Measurements from ENCODE around the gene ZFY. TPM values are rescaled to one million over a fixed set of nuclear protein-coding genes. Genes with fewer than 3 reads are reported as not detected.

ZFY gene
- total RNA-seq, 2 experiments from 2014 or later, result 12.7 to 14.7 TPM

DNA sequence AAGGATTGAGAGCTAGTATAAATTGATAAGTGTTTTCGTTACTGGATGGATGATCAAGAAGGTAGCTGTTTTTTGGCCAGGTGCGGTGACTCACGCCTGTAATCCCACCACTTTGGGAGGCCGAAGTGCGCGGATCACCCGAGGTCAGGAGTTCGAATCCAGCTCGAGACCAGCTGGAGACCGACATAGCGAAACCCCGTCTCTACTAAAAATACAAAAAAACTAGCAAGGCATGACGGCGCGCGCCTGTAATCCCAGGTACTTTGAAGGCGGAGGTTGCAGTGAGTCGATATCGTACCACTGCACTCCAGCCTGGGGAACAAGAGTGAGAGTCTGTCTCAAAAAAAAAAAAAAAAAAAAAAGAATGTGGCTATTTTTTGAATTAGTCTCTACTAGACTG, 2.0 kb downstream of the ZFY start:
- POLR2A ChIA-PET, result interaction anchor here (0.6 to 0.9 kb wide), 2 partner anchors 13 to 95 kb away, joined by 3 to 4 read pairs; no protein-coding TSS in a partner anchor
- peak overlapping the region; percentile 88 for H3K4me3 Mint-ChIP-seq
- H3K36me3 Mint-ChIP-seq (ENCODE audit: low read depth), result peaks cover 22% of the 10 kb centered on the region
- DNase-seq (no peak), ATAC-seq (no peak)
- no peaks in the 10 kb centered on the region for H3K9me3 Mint-ChIP-seq (ENCODE audit: insufficient read depth)
- H3K27me3 Mint-ChIP-seq (ENCODE audit: low read depth), result no peaks in the 10 kb centered on the region
- H3K27ac Mint-ChIP-seq, result peak overlapping the region; percentile 99
- peaks cover 26% of the 10 kb centered on the region for H3K4me1 Mint-ChIP-seq (ENCODE audit: low read depth)
- CTCF ChIA-PET, result interaction anchor here (1.0 to 1.6 kb wide), 3 partner anchors 25 to 66 kb away, joined by 3 to 6 read pairs (median 6); no protein-coding TSS in a partner anchor

GRCh38 chrY:2949590-2950252, 14.5 kb downstream of the ZFY start:
- no peak overlapping the region for H3K4me3 Mint-ChIP-seq
- ChIA-PET CTCF (interaction anchor here (0.8 kb wide), 1 partner anchor 13 kb away, joined by 3 read pairs; no protein-coding TSS in a partner anchor), POLR2A (interaction anchor here (0.6 to 1.1 kb wide), 3 partner anchors 12 to 82 kb away, joined by 3 read pairs; no protein-coding TSS in a partner anchor)
- DNase-seq (no peak), ATAC-seq (no peak)
- no peak overlapping the region for H3K27ac Mint-ChIP-seq
- peaks cover 21% of the 10 kb centered on the region for H3K4me1 Mint-ChIP-seq (ENCODE audit: low read depth)
- no peaks in the 10 kb centered on the region for H3K27me3 Mint-ChIP-seq (ENCODE audit: low read depth)
- peaks cover 13% of the 10 kb centered on the region for H3K36me3 Mint-ChIP-seq (ENCODE audit: low read depth)
- no peaks in the 10 kb centered on the region for H3K9me3 Mint-ChIP-seq (ENCODE audit: insufficient read depth)

- Mint-ChIP-seq H3K4me3 (no peak overlapping the region), H3K27me3 (ENCODE audit: low read depth) (no peaks in the 10 kb centered on the region), H3K27ac (no peak overlapping the region), H3K9me3 (ENCODE audit: insufficient read depth) (no peaks in the 10 kb centered on the region), H3K36me3 (ENCODE audit: low read depth) (peaks cover 20% of the 10 kb centered on the region), H3K4me1 (ENCODE audit: low read depth) (peaks cover 25% of the 10 kb centered on the region)
- no peak for ATAC-seq
- ChIA-PET CTCF (interaction anchor here (0.6 kb wide), 1 partner anchor 27 kb away, joined by 3 read pairs; no protein-coding TSS in a partner anchor), POLR2A (interaction anchor here (1.0 to 1.1 kb wide), 2 partner anchors 13 to 37 kb away, joined by 3 read pairs; no protein-coding TSS in a partner anchor)
- no peak for DNase-seq
These were observed 15.5 kb downstream of the ZFY start for GRCh38 chrY:2950655-2951054.

- Mint-ChIP-seq H3K4me3 (no peak overlapping the region), H3K4me1 (ENCODE audit: low read depth) (peaks cover 19% of the 10 kb centered on the region), H3K27me3 (ENCODE audit: low read depth) (no peaks in the 10 kb centered on the region), H3K9me3 (ENCODE audit: insufficient read depth) (no peaks in the 10 kb centered on the region), H3K36me3 (ENCODE audit: low read depth) (peaks cover 25% of the 10 kb centered on the region), H3K27ac (no peak overlapping the region)
- ChIA-PET CTCF (no interaction called here), POLR2A (no interaction called here)
- ATAC-seq (no peak), DNase-seq (no peak)
These were observed 17.7 kb downstream of the ZFY start for GRCh38 chrY:2952912-2953311.

DNA sequence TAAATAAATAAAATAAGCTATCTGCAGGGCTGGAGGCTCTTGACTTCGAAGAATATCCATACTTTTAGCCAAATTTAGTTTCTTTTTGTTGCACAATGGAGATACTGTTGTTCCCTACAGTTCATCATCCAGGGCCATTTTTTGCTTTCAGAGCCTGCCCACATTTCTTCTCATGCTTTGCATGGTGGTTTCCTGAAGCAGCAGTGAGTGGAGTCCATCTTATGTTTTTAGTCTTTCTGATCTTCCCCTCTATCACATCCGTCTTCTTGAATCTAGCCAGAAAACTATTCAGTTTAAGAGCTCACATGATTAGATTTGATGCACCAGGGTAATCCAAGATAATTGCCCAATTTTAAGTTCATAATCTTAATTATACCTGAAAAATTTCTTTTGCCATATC, 19.6 kb downstream of the ZFY start:
- peaks cover 28% of the 10 kb centered on the region for H3K36me3 Mint-ChIP-seq (ENCODE audit: low read depth)
- H3K4me1 Mint-ChIP-seq (ENCODE audit: low read depth), result peaks cover 14% of the 10 kb centered on the region
- H3K9me3 Mint-ChIP-seq (ENCODE audit: insufficient read depth), result no peaks in the 10 kb centered on the region
- no peak for DNase-seq
- POLR2A ChIA-PET, result no interaction called here
- CTCF ChIA-PET, result no interaction called here
- no peak for ATAC-seq
- H3K4me3 Mint-ChIP-seq, result no peak overlapping the region
- no peaks in the 10 kb centered on the region for H3K27me3 Mint-ChIP-seq (ENCODE audit: low read depth)
- no peak overlapping the region for H3K27ac Mint-ChIP-seq

DNA sequence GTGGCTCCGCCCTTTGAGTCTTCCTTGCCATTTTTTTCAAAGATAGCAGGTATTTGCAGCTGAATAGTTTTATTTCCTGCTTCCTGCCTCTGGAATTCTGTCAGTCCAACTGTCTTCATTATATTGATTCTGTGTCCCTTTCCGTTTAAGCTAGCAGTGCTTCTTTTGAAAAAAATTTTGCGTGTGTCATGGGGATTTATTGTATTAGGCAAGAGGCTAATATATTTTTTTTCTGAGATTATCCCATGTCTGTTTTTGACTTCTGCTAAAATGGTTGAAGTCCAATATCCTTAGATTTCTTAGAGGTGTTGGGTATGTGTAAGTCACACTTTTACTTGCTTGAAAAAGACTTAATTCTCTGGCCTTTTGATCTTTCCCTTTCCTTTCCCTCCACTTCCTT, 20.4 kb downstream of the ZFY start:
- Mint-ChIP-seq H3K9me3 (ENCODE audit: insufficient read depth) (no peaks in the 10 kb centered on the region), H3K36me3 (ENCODE audit: low read depth) (peaks cover 31% of the 10 kb centered on the region), H3K4me3 (no peak overlapping the region), H3K27me3 (ENCODE audit: low read depth) (no peaks in the 10 kb centered on the region), H3K27ac (no peak overlapping the region), H3K4me1 (ENCODE audit: low read depth) (peaks cover 12% of the 10 kb centered on the region)
- POLR2A ChIA-PET, result no interaction called here
- ATAC-seq (no peak), DNase-seq (no peak)
- CTCF ChIA-PET, result no interaction called here

- CTCF ChIA-PET, result no interaction called here
These were observed 26.9 kb downstream of the ZFY start for GRCh38 chrY:2962061-2962460.

GRCh38 chrY:2964814-2965213, 29.6 kb downstream of the ZFY start:
- Mint-ChIP-seq H3K27ac (no peak overlapping the region), H3K9me3 (ENCODE audit: insufficient read depth) (no peaks in the 10 kb centered on the region), H3K27me3 (ENCODE audit: low read depth) (no peaks in the 10 kb centered on the region), H3K4me1 (ENCODE audit: low read depth) (peaks cover 10% of the 10 kb centered on the region), H3K4me3 (no peak overlapping the region), H3K36me3 (ENCODE audit: low read depth) (peaks cover 16% of the 10 kb centered on the region)
- CTCF ChIA-PET, result no interaction called here
- ATAC-seq (no peak), DNase-seq (no peak)
- POLR2A ChIA-PET, result no interaction called here

More at GRCh38 chrY:2962061-2962460, 26.9 kb downstream of the ZFY start:
- H3K36me3 Mint-ChIP-seq (ENCODE audit: low read depth), result peaks cover 19% of the 10 kb centered on the region
- no peaks in the 10 kb centered on the region for H3K27me3 Mint-ChIP-seq (ENCODE audit: low read depth)
- H3K4me3 Mint-ChIP-seq, result no peak overlapping the region
- DNase-seq (no peak), ATAC-seq (no peak)
- POLR2A ChIA-PET, result no interaction called here
- no peak overlapping the region for H3K27ac Mint-ChIP-seq
- H3K9me3 Mint-ChIP-seq (ENCODE audit: insufficient read depth), result no peaks in the 10 kb centered on the region
- H3K4me1 Mint-ChIP-seq (ENCODE audit: low read depth), result no peaks in the 10 kb centered on the region

- H3K27ac Mint-ChIP-seq, result no peak overlapping the region
- H3K27me3 Mint-ChIP-seq (ENCODE audit: low read depth), result no peaks in the 10 kb centered on the region
- ChIA-PET POLR2A (no interaction called here), CTCF (no interaction called here)
- H3K36me3 Mint-ChIP-seq (ENCODE audit: low read depth), result peaks cover 14% of the 10 kb centered on the region
- H3K9me3 Mint-ChIP-seq (ENCODE audit: insufficient read depth), result no peaks in the 10 kb centered on the region
- H3K4me1 Mint-ChIP-seq (ENCODE audit: low read depth), result peaks cover 14% of the 10 kb centered on the region
- H3K4me3 Mint-ChIP-seq, result no peak overlapping the region
- ATAC-seq (no peak), DNase-seq (no peak)
These were observed 30.4 kb downstream of the ZFY start for GRCh38 chrY:2965629-2966028.

GRCh38 chrY:2969561-2969960, 34.4 kb downstream of the ZFY start:
- no peaks in the 10 kb centered on the region for H3K9me3 Mint-ChIP-seq (ENCODE audit: insufficient read depth)
- H3K4me1 Mint-ChIP-seq (ENCODE audit: low read depth), result peaks cover 14% of the 10 kb centered on the region
- no peak overlapping the region for H3K4me3 Mint-ChIP-seq
- no peak for DNase-seq
- ChIA-PET POLR2A (no interaction called here), CTCF (no interaction called here)
- ATAC-seq, result no peak
- no peaks in the 10 kb centered on the region for H3K27me3 Mint-ChIP-seq (ENCODE audit: low read depth)
- no peak overlapping the region for H3K27ac Mint-ChIP-seq
- H3K36me3 Mint-ChIP-seq (ENCODE audit: low read depth), result peaks cover 13% of the 10 kb centered on the region

DNA sequence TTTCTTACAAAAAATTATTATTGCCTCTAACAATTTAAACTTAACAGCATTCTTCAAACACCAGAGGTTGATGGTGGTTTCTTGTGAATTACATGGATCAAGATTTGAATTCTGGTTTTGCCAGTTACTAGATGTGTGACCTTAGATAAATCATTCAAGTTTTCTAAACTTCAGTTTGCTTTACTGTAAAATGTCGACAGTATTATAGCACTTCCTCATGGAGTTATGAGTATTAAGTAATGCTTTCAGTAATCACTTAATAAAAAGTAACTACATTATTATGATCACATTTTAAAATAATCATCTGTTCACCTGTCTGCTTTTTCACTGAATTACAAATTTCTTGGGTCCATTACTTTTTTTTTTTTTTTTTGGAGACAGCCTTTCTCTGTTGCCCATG, 37.5 kb downstream of the ZFY start:
- POLR2A ChIA-PET, result no interaction called here
- H3K27me3 Mint-ChIP-seq (ENCODE audit: low read depth), result no peaks in the 10 kb centered on the region
- no peak for DNase-seq
- peaks cover 21% of the 10 kb centered on the region for H3K36me3 Mint-ChIP-seq (ENCODE audit: low read depth)
- no peak overlapping the region for H3K27ac Mint-ChIP-seq
- H3K4me3 Mint-ChIP-seq, result no peak overlapping the region
- no peaks in the 10 kb centered on the region for H3K9me3 Mint-ChIP-seq (ENCODE audit: insufficient read depth)
- CTCF ChIA-PET, result no interaction called here
- ATAC-seq, result no peak
- H3K4me1 Mint-ChIP-seq (ENCODE audit: low read depth), result peaks cover 14% of the 10 kb centered on the region

DNA sequence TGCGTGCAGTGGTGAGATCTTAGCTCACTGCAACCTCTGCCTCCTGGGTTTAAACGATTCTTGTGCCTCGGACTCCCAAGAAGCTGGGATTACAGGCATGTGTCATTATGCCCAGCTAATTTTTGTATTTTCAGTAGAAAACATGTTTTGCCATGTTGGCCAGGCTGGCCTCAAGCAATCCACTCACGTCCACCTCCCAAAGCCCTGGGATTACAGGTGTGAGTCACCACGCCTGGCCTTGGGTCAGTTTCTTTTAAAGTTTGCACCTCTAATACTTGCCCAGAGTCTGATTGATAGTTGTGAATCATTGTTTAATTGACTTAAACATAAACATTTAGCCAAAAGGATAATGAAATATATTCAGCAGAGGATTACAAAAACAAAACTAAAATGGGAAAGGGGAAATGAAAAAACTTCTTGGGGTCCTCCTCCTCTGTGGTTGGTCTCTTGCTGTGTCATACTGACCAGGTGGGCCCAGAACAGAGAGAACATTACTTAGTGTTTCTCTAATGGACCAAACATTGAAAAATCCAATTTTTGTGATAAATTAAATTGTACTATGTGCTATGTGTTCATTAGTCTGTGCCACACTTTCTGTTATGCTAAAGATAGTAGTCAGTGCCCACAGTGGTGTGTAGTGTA, 38.0 kb downstream of the ZFY start:
- no peak for DNase-seq
- ATAC-seq, result no peak
- Mint-ChIP-seq H3K36me3 (ENCODE audit: low read depth) (peaks cover 21% of the 10 kb centered on the region), H3K4me1 (ENCODE audit: low read depth) (peaks cover 14% of the 10 kb centered on the region), H3K27ac (no peak overlapping the region), H3K4me3 (no peak overlapping the region), H3K9me3 (ENCODE audit: insufficient read depth) (no peaks in the 10 kb centered on the region), H3K27me3 (ENCODE audit: low read depth) (no peaks in the 10 kb centered on the region)
- CTCF ChIA-PET, result no interaction called here
- POLR2A ChIA-PET, result no interaction called here

All from activated CD8-positive, alpha-beta T cell treated with anti-CD3 and anti-CD28 coated beads, Interleukin-2, amount 10 ng/mL, durations not matched to agents 7 days and 5 days (primary cell).